T-helper 1 cell treated with Interleukin-12 subunit alpha and Interleukin-12 subunit beta and Interleukin-4 antibody, amounts not matched to agents 30 ng/mL and 1 ng/mL, for 36 hours (primary cell): ENCODE results near the gene IGSF21. TPM values are rescaled to one million over a fixed set of nuclear protein-coding genes. Genes with fewer than 3 reads are reported as not detected.

Experiments used
- intact Hi-C: fragments of 100-400 bp; cut with micrococcal nuclease; formaldehyde crosslinking; loops from one replicate; pipeline ENCODE4 v1.15.1; 2024
- total RNA-seq: library from RNA; stranded (reverse); gene quantifications from 2 replicates; pipeline ENCODE4 v1.2.3, GENCODE V29; 2022

Gene IGSF21
- total RNA-seq, 1 donor from 2014 or later: not detected

GRCh38 chr1:18256282-18257235, 149.0 kb downstream of the IGSF21 start:
- intact Hi-C loops: no loop called here

- intact Hi-C loops: no loop called here
These were observed 150.2 kb downstream of the IGSF21 start for GRCh38 chr1:18257778-18258177.

GRCh38 chr1:18261891-18262290, 154.3 kb downstream of the IGSF21 start:
- intact Hi-C loops: no loop called here

- intact Hi-C loops: no loop called here
These were observed 155.1 kb downstream of the IGSF21 start for GRCh38 chr1:18262726-18263125.

GRCh38 chr1:18263547-18264120, 156.0 kb downstream of the IGSF21 start:
- intact Hi-C loops: no loop called here

GRCh38 chr1:18264450-18265039, 156.9 kb downstream of the IGSF21 start:
- intact Hi-C loops: no loop called here

- intact Hi-C loops: no loop called here
These were observed 158.0 kb downstream of the IGSF21 start for GRCh38 chr1:18265641-18266040.

- intact Hi-C loops: no loop called here
These were observed 158.8 kb downstream of the IGSF21 start for GRCh38 chr1:18266391-18266790.

GRCh38 chr1:18271336-18271735, 163.7 kb downstream of the IGSF21 start:
- intact Hi-C loops: no loop called here

- intact Hi-C loops: no loop called here
These were observed 171.3 kb downstream of the IGSF21 start for GRCh38 chr1:18278946-18279345.

GRCh38 chr1:18279351-18280074, 171.9 kb downstream of the IGSF21 start:
- intact Hi-C loops: no loop called here

- intact Hi-C loops: no loop called here
These were observed 173.4 kb downstream of the IGSF21 start for GRCh38 chr1:18280956-18281355.

GRCh38 chr1:18282851-18283600, 175.4 kb downstream of the IGSF21 start:
- intact Hi-C loops: no loop called here

GRCh38 chr1:18283601-18284385, 176.2 kb downstream of the IGSF21 start:
- intact Hi-C loops: no loop called here

- intact Hi-C loops: no loop called here
These were observed 177.4 kb downstream of the IGSF21 start for GRCh38 chr1:18284805-18285537.

- intact Hi-C loops: no loop called here
These were observed 177.9 kb downstream of the IGSF21 start for GRCh38 chr1:18285538-18285924.

- intact Hi-C loops: no loop called here
These were observed 181.1 kb downstream of the IGSF21 start for GRCh38 chr1:18288722-18289121.

- intact Hi-C loops: no loop called here
These were observed 182.0 kb downstream of the IGSF21 start for GRCh38 chr1:18289597-18289996.

- intact Hi-C loops: no loop called here
These were observed 183.3 kb downstream of the IGSF21 start for GRCh38 chr1:18290740-18291412.
